Measurements from ENCODE around the gene MED15. TPM values are rescaled to one million over a fixed set of nuclear protein-coding genes. Genes with fewer than 3 reads are reported as not detected.

MED15 gene
- total and polyA plus RNA-seq, 2 of the 8 experiments (the other 6 are each of a cell fraction or from before 2014, with no cell fraction given): 28.3 to 57.1 TPM

- Histone ChIP-seq H3K4me1 (replicated peaks in 1 of 4; ENCODE audit: control insufficient read depth in 3 of 4, insufficient read depth in 4 of 4, low read length in 3 of 4) (peaks cover 2 to 8% (median 5%) of the 10 kb centered on the region in 4 experiments; a peak in 5 of 7 replicates), H3K79me2 (ENCODE audit: control insufficient read depth in 1 of 2, insufficient read depth in 2 of 2, low read length in 2 of 2) (peaks cover 13 to 69% of the 10 kb centered on the region in 2 experiments), H3K9me3 (ENCODE audit: insufficient read depth in 2 of 2, low read depth in 1 of 2, low read length in 1 of 2) (no peaks in the 10 kb centered on the region), H3K23me2 (ENCODE audit: low read depth, low read length) (peaks cover 9% of the 10 kb centered on the region), H2BK15ac (ENCODE audit: low read length) (no peak overlapping the region), H3K4ac (replicated peaks; ENCODE audit: insufficient read length, low read depth, low read length) (no peak overlapping the region), H3K18ac (ENCODE audit: extremely low read depth, low read length) (no peak overlapping the region), H2BK20ac (ENCODE audit: low read length) (no peak overlapping the region), H3K4me2 (ENCODE audit: insufficient read depth in 1 of 2, low read depth in 2 of 2, low read length in 2 of 2) (no peak overlapping the region), H3K4me3 (ENCODE audit: extremely low read depth in 1 of 4, insufficient read depth in 2 of 4, low read depth in 3 of 4, low read length in 4 of 4) (no peak overlapping the region), H2AFZ (ENCODE audit: low read length) (no peak overlapping the region), H2AK5ac (ENCODE audit: low read depth, low read length) (no peak overlapping the region), H3K56ac (replicated peaks; ENCODE audit: insufficient read length, low read depth, low read length) (no peak overlapping the region), H4K8ac (ENCODE audit: extremely low read depth, insufficient read depth, low read length) (no peak overlapping the region), H3K9ac (replicated peaks in 1 of 4; ENCODE audit: extremely low read depth in 1 of 4, low read depth in 3 of 4, low read length in 3 of 4) (no peak overlapping the region), H3K27ac (ENCODE audit: low read depth, low read length) (no peak overlapping the region), H4K20me1 (replicated peaks in 1 of 2; ENCODE audit: control insufficient read depth in 1 of 2, insufficient read depth in 2 of 2, low read length in 2 of 2) (peaks cover 5 to 18% of the 10 kb centered on the region in 2 experiments), H3K14ac (ENCODE audit: insufficient read length) (no peak overlapping the region), H3K23ac (ENCODE audit: insufficient read length) (no peak overlapping the region), H3K36me3 (ENCODE audit: control insufficient read depth in 2 of 4, insufficient read depth in 4 of 4, low read length in 3 of 4) (no peaks in the 10 kb centered on the region), H2BK120ac (replicated peaks; ENCODE audit: low read depth, low read length) (no peak overlapping the region), H3K27me3 (replicated peaks in 1 of 4; ENCODE audit: control insufficient read depth in 3 of 4, extremely low read depth in 1 of 4, insufficient read depth in 3 of 4, low read length in 3 of 4) (no peaks in the 10 kb centered on the region), H3K79me1 (ENCODE audit: low read depth, low read length) (peaks cover 28% of the 10 kb centered on the region), H4K91ac (replicated peaks; ENCODE audit: insufficient read length, low read length) (no peak overlapping the region), H2BK5ac (ENCODE audit: low read depth, low read length) (no peak overlapping the region; the same call in 1 of the 2 replicates), H4K5ac (ENCODE audit: insufficient read length, low read depth, low read length) (no peak overlapping the region), H2BK12ac (ENCODE audit: low read depth, low read length) (no peak overlapping the region)
- 72% methylated on average over 4 of the region's 4 CpGs; no CpG with 5 or more reads in 1 of the 2 experiments for WGBS, 2 experiments (ENCODE audit: extremely low coverage in 1 of 2, insufficient coverage in 1 of 2, insufficient read length in 1 of 2, insufficient replicate concordance in 2 of 2, low coverage in 1 of 2, low lambda C conversion rate in 2 of 2, missing lambda C conversion rate in 1 of 2)
- DNase-seq (ENCODE audit: low read depth in 1 of 2, low spot score in 2 of 2) (no peak), FAIRE-seq (no peak)
- ChIA-PET CTCF (ENCODE audit: partially characterized antibody) (interaction anchor here (0.7 to 2.1 kb wide), 6 partner anchors 13 to 78 kb away, joined by 3 to 9 read pairs (median 4); no protein-coding TSS in a partner anchor), POLR2A (ENCODE audit: partially characterized antibody) (interaction anchor here (0.6 to 1.4 kb wide), 4 partner anchors 13 to 23 kb away, joined by 3 to 4 read pairs (median 4); no protein-coding TSS in a partner anchor)
- TF ChIP-seq POLR2AphosphoS5 (IDR thresholded peaks at IDR 0.05; ENCODE audit: low read depth, low read length) (no peak), PHF8 (conservative IDR thresholded peaks at IDR 0.05; ENCODE audit: low read depth, low read length) (no peak), HDAC6 (IDR thresholded peaks at IDR 0.05; ENCODE audit: low read depth, low read length) (no peak), JUND (IDR thresholded peaks at IDR 0.05; ENCODE audit: low read length) (no peak), TEAD4 (IDR thresholded peaks at IDR 0.05; ENCODE audit: low read depth, low read length) (no peak)
These were observed 4.3 kb downstream of the MED15 start for GRCh38 chr22:20511578-20512229.

Measured in H1 (cell line).